T-helper 17 cell (primary cell): Measurements from ENCODE around the gene HSD17B4. TPM values are rescaled to one million over a fixed set of nuclear protein-coding genes. Genes with fewer than 3 reads are reported as not detected.
"Not testable (repeated sequence)": the region's sequence is repeated elsewhere in the genome, so short reads cannot be mapped to it uniquely, and the experiment has no call there.

Source experiments
- ATAC-seq: fragments of 150-1000 bp; cut with Tn5 transposase; 2 replicates; pipeline ENCODE4 v1.10.0; 2021; ENCODE audit warnings: mild to moderate bottlenecking, moderate library complexity
- DNase-seq, 3 donors: peaks; one replicate each; pipeline versions ENCODE4 v3.0.0 to v3.0.0-alpha.2; 2020 to 2021
- H3K9me3 ChIP-seq: one replicate; pipeline ENCODE4 v1.7.0; 2013; ENCODE audit warnings: low read length, mild to moderate bottlenecking; ENCODE audit not compliant: control insufficient read depth, poor library complexity, severe bottlenecking
- H3K27ac Mint-ChIP-seq: one replicate; pipeline ENCODE4 v1.8.0; 2022; ENCODE audit warnings: mild to moderate bottlenecking, moderate library complexity, mixed read lengths
- H3K27me3 Mint-ChIP-seq: one replicate; pipeline ENCODE4 v1.8.0; 2022; ENCODE audit warnings: mixed read lengths
- H3K36me3 Mint-ChIP-seq: one replicate; pipeline ENCODE4 v1.8.0; 2022; ENCODE audit warnings: low read depth, mixed read lengths
- H3K4me1 Mint-ChIP-seq: one replicate; pipeline ENCODE4 v1.8.0; 2022; ENCODE audit warnings: mild to moderate bottlenecking, mixed read lengths
- H3K4me3 Mint-ChIP-seq: one replicate; pipeline ENCODE4 v1.8.0; 2022; ENCODE audit warnings: mild to moderate bottlenecking, moderate library complexity, mixed read lengths
- total RNA-seq, 4 donors: library from RNA in 2 of 4; stranded (reverse) in 2 of 4; gene quantifications; one replicate each; pipeline ENCODE4 v1.2.3 and lab custom pipeline; 2022 to 2026

The HSD17B4 gene
- total RNA-seq, 2 donors from 2014 or later = 26.3 to 38.6 TPM

DNA sequence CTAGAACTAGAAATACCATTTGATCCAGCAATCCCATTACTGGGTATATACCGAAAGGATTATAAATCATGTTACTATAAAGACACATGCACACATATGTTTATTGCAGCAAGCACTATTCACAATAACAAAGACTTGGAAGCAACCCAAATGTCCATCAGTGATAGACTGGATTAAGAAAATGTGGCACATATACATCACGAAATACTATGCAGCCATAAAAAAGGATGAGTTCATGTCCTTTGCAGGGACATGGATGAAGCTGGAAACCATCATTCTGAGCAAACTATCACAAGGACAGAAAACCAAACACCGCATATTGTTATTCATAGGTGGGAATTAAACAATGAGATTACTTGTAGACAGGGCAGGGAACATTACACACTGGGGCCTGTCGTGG lies 7.7 kb upstream of the HSD17B4 start:
- not testable (repeated sequence) for ATAC-seq, H3K27ac Mint-ChIP-seq, H3K9me3 ChIP-seq, DNase-seq, H3K4me3 Mint-ChIP-seq, H3K36me3 Mint-ChIP-seq, H3K4me1 Mint-ChIP-seq
- H3K27me3 Mint-ChIP-seq = peaks cover 22% of the 10 kb centered on the region

DNA sequence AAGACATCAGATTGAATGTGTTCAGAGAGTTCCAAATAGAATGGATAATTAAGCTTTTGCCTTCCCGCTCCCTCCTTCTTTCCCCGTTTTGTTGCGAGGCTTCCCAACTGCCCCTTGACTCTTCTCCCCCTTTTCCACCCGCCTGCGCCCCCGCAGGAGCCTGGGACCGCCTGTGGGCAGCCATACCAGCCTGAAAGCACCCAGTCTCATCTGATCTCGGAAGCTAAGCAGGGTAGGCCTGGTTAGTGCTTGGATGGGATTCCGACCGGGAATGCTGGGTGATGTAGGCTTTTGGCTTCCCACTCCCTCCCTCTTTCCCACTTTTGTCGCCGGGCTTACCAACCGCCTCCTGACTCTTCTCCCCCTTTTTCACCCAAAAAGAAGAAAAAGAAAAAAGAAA lies 6.8 kb upstream of the HSD17B4 start:
- H3K9me3 ChIP-seq = no peaks in the 10 kb centered on the region
- H3K36me3 Mint-ChIP-seq = no peaks in the 10 kb centered on the region
- H3K27me3 Mint-ChIP-seq = peaks cover 16% of the 10 kb centered on the region

DNA sequence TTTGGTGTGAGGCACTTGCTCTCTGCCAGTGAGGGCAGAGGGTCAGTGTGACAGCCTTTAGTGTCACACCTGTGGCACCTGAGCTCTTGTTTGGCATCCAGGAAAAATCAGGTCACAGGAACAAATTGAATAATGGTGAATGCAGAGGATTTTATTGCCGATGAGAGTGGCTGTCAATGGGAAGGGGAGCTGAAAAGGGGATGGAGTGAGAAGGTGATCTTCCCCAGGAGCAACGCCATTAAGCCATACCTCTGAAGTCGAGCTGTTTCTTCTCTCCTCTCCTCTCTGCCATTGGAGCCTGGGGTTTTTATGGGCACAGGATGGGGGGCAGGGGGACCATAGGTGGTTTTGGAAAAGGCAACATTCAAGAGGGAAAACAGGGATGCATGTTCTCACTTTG lies 2.4 kb upstream of the HSD17B4 start:
- DNase-seq = no peak
- Mint-ChIP-seq H3K27ac (no peak overlapping the region), H3K4me1 (peaks cover 10% of the 10 kb centered on the region), H3K27me3 (peaks cover 15% of the 10 kb centered on the region), H3K4me3 (no peak overlapping the region), H3K36me3 (no peaks in the 10 kb centered on the region)
- ATAC-seq = no peak
- no peaks in the 10 kb centered on the region for H3K9me3 ChIP-seq

More for the DNA sequence above, 6.8 kb upstream of the HSD17B4 start:
- ATAC-seq = no peak
- no peak for DNase-seq
- Mint-ChIP-seq H3K4me3 (no peak overlapping the region), H3K27ac (no peak overlapping the region), H3K4me1 (no peaks in the 10 kb centered on the region)

DNA sequence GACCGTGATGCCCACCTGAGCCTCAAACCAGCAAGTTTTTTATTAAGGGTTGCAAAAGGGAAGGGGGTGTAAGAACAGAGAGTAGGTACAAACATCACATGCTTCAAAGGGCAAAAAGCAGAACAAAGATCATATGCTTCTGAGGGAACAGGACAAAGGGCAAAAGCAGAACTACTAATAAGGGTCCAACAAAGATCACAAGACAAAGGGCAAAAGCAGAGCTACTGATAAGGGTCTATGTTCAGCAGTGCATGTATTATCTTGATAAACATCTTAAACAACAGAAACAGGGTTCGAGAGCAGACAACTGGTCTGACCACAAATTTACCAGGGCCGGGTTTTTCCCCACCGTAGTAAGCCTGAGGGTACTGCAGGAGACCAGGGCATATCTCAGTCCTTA lies 1.7 kb upstream of the HSD17B4 start:
- not testable (repeated sequence) for H3K9me3 ChIP-seq, H3K36me3 Mint-ChIP-seq, H3K27ac Mint-ChIP-seq, H3K4me3 Mint-ChIP-seq, DNase-seq, ATAC-seq
- peaks cover 10% of the 10 kb centered on the region for H3K4me1 Mint-ChIP-seq
- H3K27me3 Mint-ChIP-seq = peaks cover 15% of the 10 kb centered on the region

DNA sequence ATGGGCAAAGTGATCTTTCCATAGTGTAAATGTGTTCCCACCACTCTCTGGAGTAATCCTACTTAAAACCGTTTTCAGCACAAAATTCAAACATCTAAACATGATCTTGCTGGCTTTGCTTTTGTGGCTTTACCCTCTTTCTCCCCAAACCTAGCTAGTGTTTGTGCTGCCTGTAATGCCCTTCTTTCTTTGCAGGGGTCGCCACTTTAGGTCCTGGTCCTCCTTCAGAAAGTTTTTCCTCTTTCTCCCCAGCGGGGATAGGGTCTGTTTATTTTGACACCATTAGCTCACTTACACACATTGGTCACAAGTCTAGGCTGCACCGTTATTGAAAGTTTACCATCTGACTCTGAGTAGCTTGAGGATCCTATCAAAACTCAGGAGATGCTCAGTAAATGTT lies 736 bp upstream of the HSD17B4 start:
- ATAC-seq = no peak
- no peaks in the 10 kb centered on the region for H3K9me3 ChIP-seq
- DNase-seq = no peak
- Mint-ChIP-seq H3K27ac (peak overlapping the region; percentile 85), H3K4me1 (peaks cover 12% of the 10 kb centered on the region), H3K27me3 (peaks cover 15% of the 10 kb centered on the region), H3K4me3 (peak overlapping the region; percentile 93), H3K36me3 (no peaks in the 10 kb centered on the region)

DNA sequence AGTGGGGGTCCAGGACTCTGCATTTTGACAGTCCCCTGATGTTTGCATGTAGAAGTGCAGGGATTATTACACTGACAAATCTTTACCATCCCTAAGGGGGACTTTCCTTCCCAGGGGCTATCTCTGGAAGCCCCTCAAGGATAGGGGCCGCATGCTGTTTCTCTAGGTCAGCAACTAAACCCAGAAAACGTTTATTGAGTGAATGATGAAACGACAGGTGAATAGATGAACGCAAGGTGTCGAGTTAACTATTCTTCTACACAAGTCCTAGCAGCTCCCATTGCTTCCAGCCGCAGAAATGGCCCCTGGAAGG lies 281 bp upstream of the HSD17B4 start:
- DNase-seq (no peak), ATAC-seq (no peak)
- H3K27me3 Mint-ChIP-seq = peaks cover 15% of the 10 kb centered on the region
- peaks cover 12% of the 10 kb centered on the region for H3K4me1 Mint-ChIP-seq
- peak overlapping the region; percentile 93 for H3K4me3 Mint-ChIP-seq
- peak overlapping the region; percentile 85 for H3K27ac Mint-ChIP-seq
- H3K36me3 Mint-ChIP-seq = no peaks in the 10 kb centered on the region
- no peaks in the 10 kb centered on the region for H3K9me3 ChIP-seq

DNA sequence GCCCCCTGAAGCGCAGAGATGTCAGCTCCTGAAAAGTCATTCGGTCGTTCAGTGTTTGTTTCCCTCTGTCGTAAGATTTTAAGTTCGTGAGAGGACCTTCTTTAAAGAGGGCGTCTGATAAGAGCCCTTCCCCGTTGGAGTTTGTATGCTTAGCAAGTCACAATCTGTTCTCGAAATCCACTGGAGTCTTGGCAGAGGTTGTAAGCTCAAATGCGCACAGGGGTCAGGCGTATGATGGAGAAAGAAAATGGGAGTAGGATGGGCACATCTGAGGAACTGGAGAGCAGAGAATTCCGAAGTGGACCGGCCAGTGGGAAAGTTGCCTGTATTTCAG lies 710 bp downstream of the HSD17B4 start:
- peaks cover 2% of the 10 kb centered on the region for H3K36me3 Mint-ChIP-seq
- H3K9me3 ChIP-seq = no peaks in the 10 kb centered on the region
- DNase-seq = no peak
- peak overlapping the region; percentile 85 for H3K27ac Mint-ChIP-seq
- H3K4me3 Mint-ChIP-seq = peak overlapping the region; percentile 93
- H3K27me3 Mint-ChIP-seq = peaks cover 15% of the 10 kb centered on the region
- peaks cover 12% of the 10 kb centered on the region for H3K4me1 Mint-ChIP-seq
- peak; percentile 1 for ATAC-seq

DNA sequence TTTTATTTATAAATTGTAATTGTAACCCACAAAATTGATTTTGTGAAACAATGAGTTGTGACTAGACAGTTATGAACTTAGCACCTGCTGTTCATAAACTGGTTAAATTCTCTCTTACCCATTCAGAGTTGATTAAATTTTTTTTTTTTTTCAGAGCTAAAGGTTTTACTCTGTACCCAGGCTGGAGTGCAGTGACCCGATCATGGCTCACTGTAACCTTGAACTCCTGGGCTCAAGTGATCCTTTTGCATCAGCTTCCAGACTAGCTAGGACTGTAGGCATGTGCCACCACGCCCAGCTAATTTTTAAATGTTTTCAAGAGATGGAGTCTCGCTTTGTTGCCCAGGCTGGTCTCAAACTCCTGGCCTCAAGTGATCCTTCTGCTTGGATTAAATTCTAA lies 1.9 kb downstream of the HSD17B4 start:
- DNase-seq = no peak
- peaks cover 2% of the 10 kb centered on the region for H3K36me3 Mint-ChIP-seq
- H3K4me1 Mint-ChIP-seq = peaks cover 14% of the 10 kb centered on the region
- H3K9me3 ChIP-seq = no peaks in the 10 kb centered on the region
- peaks cover 7% of the 10 kb centered on the region for H3K27me3 Mint-ChIP-seq
- no peak for ATAC-seq
- no peak overlapping the region for H3K27ac Mint-ChIP-seq
- no peak overlapping the region for H3K4me3 Mint-ChIP-seq

DNA sequence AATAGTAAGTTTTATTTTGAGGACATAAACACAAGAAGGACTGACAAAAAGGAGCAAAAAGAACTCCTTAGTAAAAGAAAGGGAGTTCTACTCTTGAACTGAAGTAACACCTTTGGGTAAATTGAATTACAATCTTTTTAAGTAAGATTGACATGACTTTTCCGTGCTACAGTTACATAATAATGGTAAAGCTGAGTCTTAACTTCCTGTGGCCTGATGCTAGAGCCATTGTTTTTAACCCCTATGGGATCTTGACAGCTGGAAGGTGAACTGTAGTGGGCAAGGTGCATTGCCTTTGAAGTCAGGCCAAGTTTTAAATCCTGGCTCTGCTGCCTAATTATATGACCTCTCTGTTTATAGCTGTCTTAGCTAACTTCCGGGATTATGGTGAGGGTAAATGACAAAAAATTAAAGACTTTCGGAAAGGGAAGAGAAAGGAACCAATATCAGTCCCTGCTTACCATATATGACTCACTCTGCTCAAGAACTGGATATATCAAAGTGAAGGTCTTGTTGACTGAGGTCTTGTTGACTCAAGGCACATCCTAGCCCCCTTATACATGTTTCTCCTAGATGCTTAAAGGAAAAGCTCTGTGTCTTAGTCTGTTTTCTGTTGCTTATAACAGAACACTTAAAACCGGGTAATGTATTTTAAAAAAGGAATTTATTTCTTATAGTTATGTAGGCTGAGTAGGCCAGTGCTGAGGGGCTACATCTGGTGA lies 6.8 kb downstream of the HSD17B4 start:
- no peaks in the 10 kb centered on the region for H3K9me3 ChIP-seq
- peak overlapping the region; percentile 21 for H3K27ac Mint-ChIP-seq
- DNase-seq = no peak
- no peaks in the 10 kb centered on the region for H3K27me3 Mint-ChIP-seq
- H3K4me3 Mint-ChIP-seq = no peak overlapping the region
- ATAC-seq = no peak
- peaks cover 5% of the 10 kb centered on the region for H3K36me3 Mint-ChIP-seq
- peaks cover 11% of the 10 kb centered on the region for H3K4me1 Mint-ChIP-seq

DNA sequence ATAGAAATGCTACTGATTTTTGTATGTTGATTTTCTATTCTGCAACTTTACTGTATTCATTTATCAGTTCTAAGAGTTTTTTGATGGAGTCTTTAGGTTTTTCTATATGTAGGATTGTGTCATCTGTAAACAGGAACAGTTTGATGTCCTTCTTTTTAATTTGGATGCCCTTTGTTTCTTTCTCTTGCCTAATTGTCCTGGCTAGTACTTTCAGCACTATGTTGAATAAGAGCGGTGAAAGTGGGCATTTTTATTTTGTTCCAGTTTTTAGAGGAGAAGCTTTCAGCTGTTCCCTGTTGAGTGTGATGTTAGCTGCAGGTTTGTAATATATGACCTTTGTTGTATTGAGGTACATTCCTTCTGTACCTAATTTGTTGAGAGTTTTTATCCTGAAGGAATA lies 13.3 kb downstream of the HSD17B4 start:
- Mint-ChIP-seq H3K27me3 (no peaks in the 10 kb centered on the region), H3K27ac (no peak overlapping the region), H3K4me3 (no peak overlapping the region), H3K36me3 (peaks cover 4% of the 10 kb centered on the region), H3K4me1 (peaks cover 15% of the 10 kb centered on the region)
- peaks cover 4% of the 10 kb centered on the region for H3K9me3 ChIP-seq
- no peak for DNase-seq
- no peak for ATAC-seq

DNA sequence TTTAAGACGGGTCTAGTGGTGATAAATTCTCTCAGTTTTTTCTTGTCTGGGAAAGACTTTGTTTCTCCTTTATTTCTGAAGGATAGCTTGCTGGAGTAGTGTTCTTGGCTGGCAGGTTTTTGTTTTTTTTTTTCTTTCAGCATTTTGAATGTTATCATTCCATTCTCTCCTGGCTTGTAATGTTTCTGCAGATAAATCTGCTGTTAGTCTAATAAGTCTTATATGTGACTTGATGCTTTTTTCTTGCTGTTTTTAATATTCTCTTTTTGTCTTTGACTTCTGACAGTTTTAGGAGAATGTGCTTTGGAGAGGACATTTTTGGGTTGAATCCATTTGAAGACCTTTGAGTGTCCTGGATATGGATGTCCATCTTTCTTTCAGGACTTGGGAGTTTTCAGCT lies 16.0 kb downstream of the HSD17B4 start:
- no peak for ATAC-seq
- H3K9me3 ChIP-seq = peaks cover 4% of the 10 kb centered on the region
- Mint-ChIP-seq H3K36me3 (peaks cover 2% of the 10 kb centered on the region), H3K4me3 (no peak overlapping the region), H3K27me3 (no peaks in the 10 kb centered on the region), H3K4me1 (peaks cover 11% of the 10 kb centered on the region), H3K27ac (no peak overlapping the region)
- DNase-seq = no peak

DNA sequence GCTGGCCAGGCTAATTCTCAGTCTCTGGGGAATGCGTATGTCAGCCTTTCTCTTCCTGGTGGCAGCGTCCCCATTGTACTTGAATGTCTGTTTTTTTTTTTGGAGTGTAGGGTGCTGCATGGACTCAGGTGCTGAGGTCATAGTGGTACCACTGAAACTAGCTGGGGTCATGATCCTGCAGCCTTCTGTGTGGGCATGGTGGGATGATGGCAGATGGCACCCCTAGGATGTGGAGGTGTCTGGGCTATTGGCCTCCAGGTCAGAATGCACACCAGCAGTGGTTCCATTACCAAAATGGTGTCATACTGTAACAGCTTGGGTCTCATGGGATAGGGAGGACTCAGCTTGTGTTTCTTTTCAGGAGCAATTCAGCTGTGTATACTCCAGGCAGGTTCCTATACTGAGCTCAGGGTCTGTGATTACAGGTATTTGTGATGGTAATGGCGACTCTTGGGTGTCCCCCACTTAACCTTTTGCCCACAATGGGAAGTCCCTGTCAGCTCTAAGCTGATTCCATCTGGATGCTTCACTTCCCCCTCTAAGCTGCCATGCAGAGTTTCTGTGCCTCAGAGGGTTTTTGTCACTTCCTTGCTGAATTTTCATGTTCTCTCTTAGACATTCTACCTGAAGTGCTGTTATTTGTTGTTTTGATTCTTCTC lies 17.9 kb downstream of the HSD17B4 start:
- peaks cover 4% of the 10 kb centered on the region for H3K9me3 ChIP-seq
- Mint-ChIP-seq H3K4me1 (peaks cover 6% of the 10 kb centered on the region), H3K27ac (no peak overlapping the region), H3K36me3 (peaks cover 6% of the 10 kb centered on the region), H3K27me3 (no peaks in the 10 kb centered on the region), H3K4me3 (no peak overlapping the region)
- DNase-seq (no peak), ATAC-seq (no peak)

DNA sequence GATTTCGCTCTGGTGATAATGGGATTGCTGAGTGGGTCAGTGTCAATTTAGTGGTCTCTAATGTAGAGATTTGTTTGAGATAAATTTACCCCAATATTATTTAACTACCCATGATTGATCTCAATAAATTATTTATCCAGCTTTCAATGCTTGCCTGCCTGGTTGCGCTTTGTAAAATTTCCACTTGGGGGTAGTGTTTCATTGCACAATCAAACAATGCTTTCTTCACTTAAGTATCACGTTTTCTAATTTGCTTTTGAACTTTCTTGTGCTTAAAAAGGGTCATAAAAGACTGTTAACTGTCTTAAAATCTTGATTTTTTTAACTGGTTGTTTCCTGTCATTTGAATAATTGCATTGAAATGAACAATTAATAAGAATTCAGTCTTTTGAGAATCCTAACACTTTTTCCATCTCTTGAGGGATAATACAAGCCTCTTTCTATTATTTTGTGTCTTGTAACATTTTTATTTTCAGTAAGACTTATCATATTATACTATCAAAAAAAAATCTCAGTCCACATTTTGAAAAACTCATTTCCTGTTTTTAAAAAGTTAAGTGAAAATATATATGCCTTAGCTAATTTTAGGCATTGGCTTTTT lies 18.7 kb downstream of the HSD17B4 start:
- H3K4me3 Mint-ChIP-seq = no peak overlapping the region
- ATAC-seq = no peak
- no peak for DNase-seq
- no peak overlapping the region for H3K27ac Mint-ChIP-seq
- H3K27me3 Mint-ChIP-seq = no peaks in the 10 kb centered on the region
- peaks cover 4% of the 10 kb centered on the region for H3K9me3 ChIP-seq
- peaks cover 5% of the 10 kb centered on the region for H3K4me1 Mint-ChIP-seq
- H3K36me3 Mint-ChIP-seq = peaks cover 6% of the 10 kb centered on the region

DNA sequence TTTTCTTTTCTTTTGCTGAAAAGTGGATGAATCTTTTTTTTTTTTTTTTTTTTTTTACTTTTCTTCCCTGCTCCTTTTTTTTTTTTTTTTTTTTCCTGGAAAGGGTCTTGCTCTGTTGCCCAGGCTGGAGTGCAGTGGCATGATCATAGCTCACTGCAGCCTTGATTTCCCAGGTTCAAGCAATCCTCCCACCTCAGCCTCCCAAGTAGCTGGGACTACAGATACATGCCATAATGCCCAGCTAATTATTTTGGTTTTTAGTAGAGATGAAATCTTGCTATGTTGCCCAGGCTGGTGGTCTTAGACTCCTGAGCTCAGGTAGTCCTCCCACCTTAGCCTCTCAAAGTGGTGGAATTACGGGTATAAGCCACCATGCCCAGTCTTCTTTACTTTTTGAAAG lies 20.9 kb downstream of the HSD17B4 start:
- DNase-seq (no peak), ATAC-seq (no peak)
- Mint-ChIP-seq H3K27ac (no peak overlapping the region), H3K36me3 (peaks cover 9% of the 10 kb centered on the region), H3K4me1 (peaks cover 2% of the 10 kb centered on the region), H3K4me3 (no peak overlapping the region), H3K27me3 (no peaks in the 10 kb centered on the region)
- H3K9me3 ChIP-seq = peaks cover 3% of the 10 kb centered on the region
